CD4-positive, alpha-beta T cell treated with Interleukin-12 subunit alpha and Interleukin-12 subunit beta, for 1 hour (primary cell): ENCODE data around the gene GAN.
"Not testable (repeated sequence)": the region's sequence is repeated elsewhere in the genome, so short reads cannot be mapped to it uniquely, and the experiment has no call there.

ENCODE experiments used
- DNase-seq: peaks from one replicate; pipeline ENCODE4 v3.0.0-alpha.2; 2020

Gene GAN

DNA sequence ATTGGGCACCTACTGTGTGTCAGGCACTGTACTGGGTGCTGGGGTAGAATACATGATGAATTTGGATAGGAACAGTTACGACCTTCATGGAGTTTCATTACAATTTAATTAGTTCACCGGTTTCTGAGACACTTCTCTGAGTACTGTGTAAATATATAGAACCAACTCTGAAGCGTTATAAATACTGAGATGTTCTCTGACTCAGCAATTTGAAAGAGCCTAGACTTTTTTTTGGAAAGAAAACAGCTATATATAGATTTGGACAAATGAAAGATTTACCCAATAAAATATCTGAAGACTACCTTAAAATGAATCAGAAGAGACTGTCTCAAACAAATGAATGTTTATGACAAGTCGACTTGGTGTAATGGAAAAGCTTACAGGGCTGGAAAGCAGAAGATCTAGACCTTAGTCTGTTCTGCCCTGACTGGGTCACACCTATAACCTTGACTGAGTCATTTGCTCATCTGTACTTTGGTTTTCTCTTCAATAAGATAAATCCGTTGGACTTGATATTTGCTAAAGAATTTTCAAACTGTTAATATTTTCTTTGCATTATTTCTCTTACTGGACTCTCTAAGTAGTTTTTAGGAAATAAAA, 4.6 kb upstream of the GAN start:
- DNase-seq, result no peak

DNA sequence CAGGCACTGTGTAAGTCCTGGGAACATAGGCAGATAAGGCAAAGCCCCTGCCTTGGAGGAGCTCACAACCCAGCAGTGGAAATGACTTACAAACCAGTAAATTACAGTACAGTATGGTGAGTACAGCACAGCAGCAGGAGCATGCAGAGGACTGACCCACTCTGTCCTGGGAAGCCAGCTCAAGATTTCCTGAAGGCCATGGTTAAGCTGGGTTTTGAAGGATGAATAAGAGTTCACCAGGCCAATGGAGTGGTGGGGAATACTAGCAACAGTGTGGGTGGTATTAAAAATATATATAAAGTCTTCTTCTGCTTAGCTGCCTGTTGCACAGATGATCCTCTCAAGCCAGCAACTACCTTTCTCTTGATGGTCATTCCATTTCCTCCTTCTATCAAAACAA, 3.0 kb upstream of the GAN start:
- DNase-seq, result no peak

DNA sequence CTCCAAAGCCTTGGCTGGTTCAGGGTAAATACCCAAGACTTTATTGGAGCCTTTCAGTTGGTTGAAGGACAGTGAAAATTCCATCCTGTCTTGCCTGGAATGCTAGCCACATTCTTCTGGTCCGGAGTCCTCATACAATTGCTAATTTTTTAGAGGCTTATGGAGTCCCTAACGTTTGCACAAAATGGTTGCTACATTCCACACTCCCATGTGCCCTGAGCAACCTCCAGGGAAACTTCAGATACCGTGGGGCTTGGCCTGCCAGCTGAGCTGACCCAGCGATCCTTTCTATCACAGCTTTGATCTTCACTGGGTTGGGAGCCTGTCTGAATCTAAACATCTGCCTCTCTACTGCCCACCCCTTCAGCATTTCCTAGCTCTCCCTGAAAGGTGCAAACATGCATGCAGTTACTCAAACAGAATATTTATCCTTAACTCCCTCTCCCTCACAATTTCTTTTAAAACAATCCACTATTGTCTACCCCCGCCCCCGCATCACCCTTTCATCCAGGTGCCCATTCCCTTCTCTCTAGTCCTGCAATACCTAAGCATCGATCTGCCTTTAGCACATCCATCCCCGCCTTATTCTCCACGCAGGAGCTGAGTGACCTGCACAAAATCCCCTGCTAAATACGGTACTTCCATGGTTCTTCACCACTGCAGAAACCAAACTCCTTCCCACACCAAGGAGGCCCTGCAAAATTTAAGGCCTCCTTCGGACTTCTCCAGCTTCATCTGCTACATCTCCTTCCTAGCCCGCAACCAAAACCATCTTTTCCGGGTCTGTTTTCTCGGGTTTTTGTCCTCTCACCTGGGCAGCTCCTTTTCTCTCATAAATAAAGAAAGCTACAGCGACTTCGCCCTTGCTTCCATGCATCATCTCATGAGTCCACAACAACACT, 810 bp upstream of the GAN start:
- DNase-seq, result no peak

DNA sequence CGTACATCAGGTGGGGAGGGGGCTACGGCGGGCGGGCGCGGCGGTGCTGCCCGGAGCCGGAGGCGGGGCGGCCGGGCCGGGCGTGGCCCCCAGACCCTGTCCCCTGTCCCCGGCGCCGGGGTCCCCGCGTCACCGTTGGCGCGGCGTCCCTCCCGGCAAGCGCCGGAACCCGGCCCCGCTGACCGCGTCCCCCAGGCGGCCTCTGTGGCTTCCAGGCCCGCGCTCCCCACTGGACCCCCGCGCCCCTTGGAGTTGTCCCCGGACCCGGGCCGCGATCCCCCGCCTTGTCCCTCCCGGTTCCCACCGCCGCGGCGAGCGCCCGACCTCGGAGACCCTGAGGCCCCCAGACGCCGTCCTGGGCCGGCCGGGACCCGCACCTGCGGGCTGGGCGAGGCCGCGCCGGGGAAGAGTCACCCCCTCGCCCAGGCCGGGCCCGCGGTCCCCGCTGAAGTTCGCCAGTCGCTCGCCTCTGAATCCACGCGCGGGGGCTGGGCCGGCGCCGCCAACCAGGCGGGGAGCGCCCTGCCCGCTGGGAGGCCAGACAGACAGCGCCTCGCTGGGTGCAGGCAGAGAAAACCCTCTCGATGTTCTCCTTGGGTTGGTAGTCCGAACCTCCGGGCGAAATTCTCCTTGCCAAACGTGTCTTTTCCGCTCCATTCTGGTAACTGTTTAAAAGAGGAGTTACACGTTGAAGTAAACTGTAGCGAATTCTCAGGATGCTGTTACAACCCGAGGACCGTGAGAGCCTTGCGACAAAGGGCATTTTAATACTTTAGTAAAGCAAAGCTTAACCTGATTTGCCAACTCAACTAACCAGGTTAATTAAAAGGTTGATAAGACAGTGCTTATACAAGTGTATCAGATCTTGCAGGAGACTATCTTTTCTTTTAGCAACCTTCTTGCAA, 761 bp downstream of the GAN start:
- peak; percentile 39 for DNase-seq

DNA sequence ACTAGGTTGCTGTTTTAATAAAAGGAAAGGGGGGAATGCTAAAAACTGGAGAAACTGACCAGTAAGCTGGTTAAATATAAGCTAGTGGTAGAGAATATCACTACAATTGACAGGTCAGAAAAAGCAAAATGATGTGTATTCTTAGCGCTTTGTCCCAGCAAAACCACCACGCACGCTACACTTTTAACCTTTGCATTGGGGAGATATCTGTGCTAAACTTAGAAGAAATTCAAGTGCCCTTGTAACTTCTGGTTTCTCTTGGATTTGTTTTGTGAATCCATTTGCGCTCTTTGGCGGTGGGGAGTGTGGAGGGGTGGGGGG, 1.4 kb downstream of the GAN start:
- no peak for DNase-seq

DNA sequence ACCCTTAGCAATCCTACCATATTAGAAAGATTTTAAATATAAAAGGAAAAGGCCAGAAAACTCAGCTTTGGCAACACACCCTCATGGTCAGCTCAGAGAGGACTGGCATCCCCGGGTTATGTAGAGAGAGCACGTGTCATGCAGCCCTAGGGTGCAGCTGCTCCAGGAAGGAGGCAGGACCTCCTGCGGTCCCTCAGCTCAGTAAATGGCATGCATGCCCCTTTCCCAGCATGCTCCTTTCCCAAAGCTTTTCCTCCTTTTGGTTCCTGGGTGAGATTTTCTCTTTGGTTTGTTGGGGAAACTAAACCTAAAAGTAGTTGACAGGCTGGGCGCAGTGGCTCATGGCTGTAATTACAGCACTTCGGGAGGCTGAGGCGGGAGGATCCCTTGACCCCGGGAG, 3.9 kb downstream of the GAN start:
- DNase-seq, result no peak

DNA sequence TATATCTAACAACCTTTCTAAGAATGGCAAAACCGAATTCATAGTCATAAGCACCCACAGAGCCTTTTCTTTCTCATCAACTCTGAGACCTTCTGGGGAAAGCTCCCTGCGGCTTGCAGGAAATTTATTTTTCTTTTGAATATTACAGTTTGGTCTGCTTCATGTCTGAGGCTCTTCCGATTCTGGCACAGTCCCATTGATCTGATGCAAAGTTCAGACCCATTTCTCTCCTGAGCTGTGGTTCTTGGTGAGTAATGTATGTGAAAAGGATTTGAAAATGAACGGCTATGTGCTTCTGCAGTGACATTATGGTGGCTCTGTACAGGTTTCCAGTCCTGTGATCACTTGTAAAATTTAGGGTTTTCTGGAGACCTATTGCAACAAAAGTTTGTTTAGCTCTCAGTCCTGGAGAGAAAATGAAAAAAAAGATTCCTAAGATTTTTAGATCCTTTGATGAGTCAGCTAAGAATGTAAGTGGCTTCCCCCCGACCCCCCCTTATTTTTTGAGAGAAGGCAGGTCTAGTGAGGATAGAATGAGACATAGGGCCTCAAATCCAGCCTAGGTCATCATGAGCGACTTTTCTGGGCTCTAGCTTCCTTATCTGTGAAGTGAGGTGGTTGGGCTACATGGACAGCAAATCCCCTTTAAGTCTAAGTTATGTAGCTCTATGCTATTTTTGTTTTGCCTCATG, 4.6 kb downstream of the GAN start:
- no peak for DNase-seq

DNA sequence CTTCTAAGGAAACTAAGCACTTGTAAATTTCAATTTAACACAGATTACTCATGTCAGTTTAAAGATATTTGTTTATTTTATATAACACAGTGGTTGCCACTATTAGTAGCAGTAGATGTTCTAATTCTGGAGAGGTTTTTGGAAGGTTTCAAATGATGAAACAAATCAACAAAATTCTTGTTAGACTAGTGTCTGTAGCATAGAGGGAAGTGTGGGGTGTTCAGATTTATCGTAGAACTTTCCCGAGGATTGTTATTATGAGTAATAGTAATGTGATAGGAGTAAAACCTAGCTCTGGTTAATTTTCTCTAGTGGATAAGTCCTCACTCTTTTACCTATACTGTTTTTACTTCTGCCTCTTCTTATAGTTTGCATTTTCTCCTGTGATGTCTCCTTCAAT, 6.3 kb downstream of the GAN start:
- no peak for DNase-seq

DNA sequence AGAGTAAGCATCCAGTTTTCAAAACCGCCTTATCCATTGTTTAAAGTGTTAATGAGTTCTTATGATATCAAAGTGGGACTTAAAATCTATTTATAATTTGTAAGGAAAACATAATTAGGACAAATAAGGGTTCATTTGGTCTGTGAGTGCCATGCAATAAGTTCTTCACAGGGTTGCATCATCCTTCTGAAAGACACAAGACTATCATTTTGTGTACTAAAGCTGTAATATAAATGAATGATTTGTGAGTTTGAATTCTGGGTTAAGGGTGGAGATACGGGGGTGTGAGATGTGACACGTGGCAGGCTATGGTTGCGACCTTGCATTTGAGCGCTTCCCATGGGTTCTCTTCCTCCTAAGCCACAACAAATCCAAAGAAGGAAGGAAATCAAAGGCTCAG, 6.8 kb downstream of the GAN start:
- no peak for DNase-seq

DNA sequence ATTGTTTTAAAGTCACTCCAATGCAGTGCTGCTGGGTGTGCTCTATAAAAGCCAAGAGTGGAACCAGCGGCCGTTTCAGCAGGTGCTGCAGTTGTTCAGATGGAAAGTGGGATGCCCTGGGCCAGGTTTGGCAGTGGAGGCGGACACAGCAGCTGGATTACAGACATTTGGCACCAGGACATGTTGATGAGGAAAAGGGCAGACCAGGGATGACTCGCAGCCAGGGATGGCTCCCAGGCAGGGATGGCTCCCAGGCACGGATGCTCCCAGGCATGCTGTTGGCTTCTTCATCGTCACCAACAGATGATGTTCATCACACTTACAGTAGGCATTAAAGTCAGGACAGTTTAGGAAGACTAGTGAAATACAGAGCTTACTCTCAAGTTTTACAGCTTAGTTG, 10.0 kb downstream of the GAN start:
- DNase-seq, result no peak

DNA sequence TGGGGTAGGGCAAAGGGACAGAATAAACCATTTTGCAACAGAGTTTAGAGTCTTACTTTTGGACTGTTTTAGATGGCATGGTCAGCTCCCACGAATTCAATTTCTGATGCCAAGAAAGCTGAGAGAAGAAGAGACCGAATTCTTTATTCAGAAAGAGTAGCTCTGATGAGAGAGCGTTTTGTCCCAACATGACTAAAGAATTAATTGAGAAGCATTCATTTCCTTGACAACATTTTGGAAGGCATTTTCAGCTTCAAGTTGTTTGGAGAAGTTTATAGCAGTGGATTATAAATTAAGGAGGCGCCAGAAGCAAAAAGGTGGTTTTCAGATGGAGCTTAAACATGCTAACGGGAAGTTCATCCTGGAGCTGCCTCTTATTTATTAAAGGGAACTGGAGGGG, 12.2 kb downstream of the GAN start:
- no peak for DNase-seq

DNA sequence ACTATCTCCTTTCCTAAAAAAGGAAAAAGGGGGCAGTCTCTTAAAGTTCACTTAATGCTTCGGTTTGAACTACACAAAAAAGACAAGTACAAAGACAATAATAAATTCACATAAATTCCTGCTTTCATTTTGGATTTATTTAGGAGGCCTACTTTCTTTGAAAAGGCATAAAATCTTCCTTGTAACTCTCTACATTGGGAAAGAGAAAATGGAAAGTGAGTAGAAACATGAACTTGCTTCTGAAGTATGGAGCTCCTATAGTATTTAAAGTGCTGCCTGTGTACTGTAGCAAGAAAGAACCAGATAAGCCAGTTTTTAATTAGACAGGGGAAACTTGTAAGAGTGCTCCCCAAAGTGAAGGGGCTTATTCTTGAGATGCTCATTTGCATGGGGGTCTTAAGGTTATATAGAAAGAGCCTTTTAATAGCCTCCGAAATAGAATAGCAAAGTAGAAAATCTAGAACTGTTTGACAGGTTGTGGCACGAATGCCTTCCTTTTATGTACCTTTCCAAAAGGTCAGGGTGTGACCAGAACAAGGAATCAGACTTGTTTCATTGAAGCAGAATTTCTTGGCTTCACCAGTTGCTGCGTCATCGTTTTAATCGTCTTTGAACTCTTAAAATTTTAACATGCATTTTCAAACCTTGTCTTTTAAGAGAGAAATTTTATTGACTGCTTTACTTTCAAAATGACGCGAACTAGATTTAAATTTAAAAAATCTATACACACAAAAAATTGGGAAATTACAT, 12.9 kb downstream of the GAN start:
- no peak for DNase-seq

DNA sequence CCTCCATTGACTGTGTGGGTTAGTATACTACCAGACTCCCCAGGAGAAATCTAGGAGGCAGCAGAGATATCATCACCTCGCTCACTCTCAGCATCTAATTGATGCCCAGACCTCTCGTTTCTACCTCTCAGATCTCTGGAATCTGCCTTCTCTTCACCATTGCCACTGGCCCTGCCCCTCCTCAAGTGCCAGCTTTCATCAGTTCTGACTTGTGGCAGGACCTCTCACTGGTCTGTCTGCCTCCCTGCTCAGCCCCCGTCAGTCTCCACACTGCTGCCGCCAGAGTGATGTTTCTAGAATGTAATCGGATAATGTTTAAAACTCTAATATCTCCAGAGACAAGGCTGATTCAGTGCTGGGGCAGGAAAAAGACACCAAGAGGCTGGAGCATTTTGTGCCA, 15.2 kb downstream of the GAN start:
- no peak for DNase-seq

DNA sequence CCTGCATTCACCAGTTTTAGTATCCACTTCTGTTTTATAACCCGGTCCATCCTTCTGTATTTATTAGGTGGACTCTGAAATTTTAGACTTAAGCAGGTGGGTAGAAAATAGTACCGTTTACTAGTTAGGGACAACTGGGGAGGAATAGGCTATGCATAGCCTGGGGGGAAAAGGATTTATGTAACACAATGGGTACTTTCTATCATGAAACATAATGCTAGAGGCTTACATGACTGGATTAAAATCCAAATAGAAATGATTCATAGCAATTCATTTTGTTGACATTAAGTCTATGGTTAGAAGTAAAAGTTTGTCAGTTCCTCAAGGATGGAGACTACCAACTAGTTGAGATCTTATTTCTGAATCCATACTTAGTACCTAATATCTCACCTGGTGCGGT, 18.6 kb downstream of the GAN start:
- no peak for DNase-seq

DNA sequence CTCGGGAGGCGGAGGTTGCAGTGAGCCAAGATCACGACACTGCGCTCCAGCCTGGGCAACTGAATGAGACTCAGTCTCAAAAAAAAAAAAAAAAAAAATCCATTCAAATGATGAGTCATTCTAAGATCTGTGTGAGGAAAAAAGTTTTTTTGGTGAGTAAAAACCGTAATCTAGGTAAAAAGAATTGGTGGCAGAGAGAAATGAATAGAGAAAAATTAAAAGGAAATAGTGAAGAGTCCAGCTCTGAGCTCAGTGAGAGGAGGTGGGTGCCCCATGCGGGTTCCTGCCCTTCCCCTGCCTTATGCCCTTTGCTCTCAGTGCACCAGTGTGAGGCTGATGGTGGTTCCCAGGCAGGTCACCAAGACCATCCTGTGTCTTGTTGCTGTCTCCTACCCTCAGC, 20.9 kb downstream of the GAN start:
- no peak for DNase-seq

DNA sequence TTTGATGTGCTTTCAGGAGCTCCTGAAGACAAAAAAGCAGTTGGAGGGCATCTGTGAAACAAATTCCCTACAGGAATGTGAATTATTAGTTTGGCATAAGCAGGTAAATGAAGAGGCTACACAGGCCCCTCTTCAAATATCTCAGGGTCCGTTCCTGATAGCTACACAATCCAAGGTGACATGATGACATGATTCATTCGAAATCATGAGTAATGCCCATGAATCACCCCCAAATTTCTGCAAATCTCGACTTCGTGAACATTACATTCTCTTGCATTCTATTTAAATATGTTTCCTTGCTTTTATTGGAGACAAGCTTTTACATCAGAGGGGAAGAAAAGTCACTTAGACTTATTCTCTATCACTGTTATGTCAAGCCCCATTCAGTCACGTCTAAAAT, 22.3 kb downstream of the GAN start:
- no peak for DNase-seq

DNA sequence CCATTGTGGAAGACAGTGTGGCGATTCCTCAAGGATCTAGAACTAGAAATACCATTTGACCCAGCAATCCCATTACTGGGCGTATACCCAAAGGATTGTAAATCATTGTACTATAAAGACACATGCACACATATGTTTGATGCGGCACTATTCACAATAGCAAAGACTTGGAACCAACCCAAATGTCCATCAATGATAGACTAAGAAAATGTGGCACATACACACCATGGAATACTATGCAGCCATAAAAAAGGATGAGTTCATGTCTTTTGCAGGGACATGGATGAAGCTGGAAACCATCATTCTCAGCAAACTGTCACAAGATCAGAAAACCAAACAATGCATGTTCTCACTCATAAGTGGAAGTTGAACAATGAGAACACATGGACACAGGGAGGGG, 30.4 kb downstream of the GAN start:
- DNase-seq, result not testable (repeated sequence)

DNA sequence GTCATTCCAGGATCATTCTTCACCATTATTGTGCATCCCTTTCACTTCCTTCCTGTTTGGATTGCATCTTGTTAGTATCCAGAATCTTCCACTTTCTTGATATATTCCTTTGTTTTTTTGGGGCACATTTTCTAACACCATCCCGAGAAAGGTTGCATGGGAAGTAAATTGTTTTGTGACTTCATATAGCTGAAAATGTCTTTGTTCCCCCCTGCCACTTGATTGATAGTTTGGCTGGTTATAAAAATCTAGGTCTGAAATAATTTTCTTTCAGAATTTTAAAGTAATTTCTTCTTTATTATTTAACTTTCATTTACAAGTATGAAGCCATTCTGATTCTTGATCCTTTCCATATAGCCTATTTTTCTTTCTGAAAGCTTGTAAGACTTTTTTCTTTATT, 32.7 kb downstream of the GAN start:
- DNase-seq, result no peak

DNA sequence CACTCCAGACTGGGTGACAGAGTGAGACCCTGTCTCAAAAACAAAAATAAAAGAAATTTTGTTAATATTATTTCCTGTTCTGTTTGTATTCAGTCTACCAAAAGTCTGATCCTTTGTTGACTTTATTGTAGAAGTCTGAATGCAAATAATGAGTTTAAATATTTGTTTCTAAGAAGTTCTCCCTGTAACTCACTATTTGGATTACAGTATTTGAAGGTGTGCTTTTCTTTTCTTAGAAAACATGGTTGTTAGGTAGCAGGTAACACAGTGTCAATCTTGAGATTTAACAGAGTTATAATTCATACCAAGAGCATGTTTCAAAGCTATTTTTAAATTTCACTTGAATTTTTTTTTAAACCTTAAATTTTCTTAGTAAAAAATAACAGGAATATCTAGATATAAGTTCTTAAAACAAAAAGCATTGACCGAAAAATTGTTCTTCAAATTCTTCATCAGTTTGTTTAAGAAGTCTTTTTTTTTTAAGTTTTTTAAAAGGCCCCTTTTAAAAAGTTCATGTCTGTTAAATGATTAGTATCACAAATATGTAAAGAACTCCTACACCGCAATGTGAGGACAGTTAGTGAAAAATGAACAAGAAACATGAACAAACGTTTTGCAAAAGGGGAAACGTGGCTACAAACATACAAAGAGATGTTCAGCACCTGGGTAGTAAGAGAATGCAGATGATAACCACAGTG, 35.0 kb downstream of the GAN start:
- DNase-seq, result no peak

DNA sequence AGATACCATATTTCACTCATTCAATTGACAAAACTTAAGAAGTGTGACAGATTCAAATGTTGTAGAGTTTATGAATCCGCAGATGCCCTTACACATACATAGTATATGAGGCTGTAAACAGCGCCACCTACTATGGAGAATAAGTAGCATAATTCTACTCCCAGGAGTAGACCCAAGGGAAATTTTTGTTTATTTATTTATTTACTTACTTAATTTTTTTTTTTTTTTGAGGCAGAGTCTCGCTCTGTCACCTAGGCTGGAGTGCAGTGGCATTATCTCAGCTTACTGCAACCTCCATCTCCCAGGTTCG, 35.5 kb downstream of the GAN start:
- no peak for DNase-seq

DNA sequence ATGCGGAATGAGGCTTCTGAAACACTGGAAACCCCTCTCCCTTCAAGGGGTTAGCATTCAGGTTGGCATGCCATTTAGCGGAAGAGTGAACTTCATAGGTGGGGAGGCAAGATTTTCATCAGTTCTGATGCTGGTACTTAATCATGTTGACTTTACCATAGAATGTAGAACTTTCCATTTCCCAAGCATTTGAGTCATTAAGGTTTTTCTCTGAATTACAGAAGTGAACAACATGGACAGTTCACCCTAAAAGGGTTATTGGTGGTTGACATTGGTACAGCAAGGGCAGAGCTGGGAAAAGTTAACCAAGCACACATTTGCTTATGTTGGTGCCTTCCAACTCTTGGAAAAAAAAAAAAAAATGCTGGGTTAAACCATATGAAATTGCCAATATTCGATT, 39.1 kb downstream of the GAN start:
- no peak for DNase-seq

DNA sequence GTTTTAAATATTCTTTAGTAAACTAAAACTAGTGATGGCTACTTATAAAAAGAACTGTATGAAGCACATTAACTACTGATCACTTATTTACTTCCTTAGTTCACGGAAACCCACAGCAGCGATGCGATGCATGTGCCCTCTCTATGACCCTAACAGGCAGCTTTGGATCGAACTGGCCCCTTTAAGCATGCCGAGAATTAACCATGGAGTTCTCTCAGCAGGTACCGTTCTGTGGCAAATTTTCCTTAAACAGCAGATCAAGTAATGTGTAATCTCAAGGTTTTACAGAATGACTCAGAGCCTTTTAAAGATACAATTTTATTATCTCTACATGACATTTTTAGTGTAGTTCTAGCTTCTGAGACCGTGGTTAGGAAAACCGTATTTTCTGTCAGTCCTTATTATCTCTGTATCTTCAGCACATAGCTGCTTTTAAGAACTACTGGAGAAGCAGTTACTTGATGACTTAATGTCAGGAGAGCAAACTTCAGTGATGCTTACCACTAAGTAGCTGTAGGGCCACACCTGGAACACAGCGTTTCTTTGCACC, 43.0 kb downstream of the GAN start:
- no peak for DNase-seq
